ENCODE measurements around the gene ALK. TPM values are rescaled to one million over a fixed set of nuclear protein-coding genes. Genes with fewer than 3 reads are reported as not detected.
A peak's percentile ranks its signal among the peaks of the same experiment; 100 is the strongest.

The ALK gene
- total RNA-seq, 1 donor from 2014 or later, result 0.41 TPM

DNA sequence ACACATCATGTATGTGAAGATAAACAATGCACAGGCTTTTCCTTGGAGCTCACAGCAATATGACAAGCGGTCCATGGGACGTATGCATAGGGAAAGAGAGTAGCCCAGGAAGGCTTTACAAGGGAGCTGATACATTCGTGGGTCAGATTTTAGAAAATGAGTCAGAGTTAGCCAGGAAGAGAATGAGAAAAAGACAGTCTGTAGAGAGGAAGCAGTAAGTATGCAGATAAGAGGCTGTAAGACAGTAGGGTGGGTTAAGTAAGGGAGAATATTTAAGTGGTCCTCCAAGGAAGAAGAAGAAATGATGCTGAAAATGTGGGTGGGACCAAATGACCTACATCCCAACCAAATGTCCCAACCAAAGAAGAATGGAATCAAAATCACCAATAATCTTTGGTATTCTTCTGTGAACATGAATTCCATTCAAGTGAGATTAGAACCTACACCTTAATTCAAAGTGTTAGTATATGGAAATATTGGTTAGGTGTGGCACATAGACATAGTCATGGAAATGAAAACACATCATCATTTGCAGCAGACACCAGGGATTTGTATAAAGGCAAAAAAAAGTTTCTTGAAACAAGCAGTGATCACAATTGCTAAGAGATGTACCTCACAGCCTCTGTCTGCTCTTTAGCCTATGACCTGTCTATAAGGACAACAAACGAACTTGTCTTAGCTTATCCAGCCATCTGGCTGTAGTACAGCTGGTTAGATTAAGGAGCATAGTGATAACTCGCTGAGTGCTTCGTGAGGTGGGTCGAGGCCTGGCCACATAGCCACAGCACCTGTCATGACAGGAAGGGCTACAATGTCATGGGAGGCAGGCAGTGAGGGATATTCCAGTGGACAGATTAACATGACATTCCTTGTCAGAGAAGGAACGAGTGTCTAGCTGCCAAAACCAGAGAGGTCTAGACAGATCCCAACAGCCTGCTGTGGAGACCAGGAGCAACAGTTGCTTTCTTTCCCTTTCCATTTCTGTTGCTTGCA lies 133.6 kb downstream of the ALK start:
- no peak for DNase-seq

DNA sequence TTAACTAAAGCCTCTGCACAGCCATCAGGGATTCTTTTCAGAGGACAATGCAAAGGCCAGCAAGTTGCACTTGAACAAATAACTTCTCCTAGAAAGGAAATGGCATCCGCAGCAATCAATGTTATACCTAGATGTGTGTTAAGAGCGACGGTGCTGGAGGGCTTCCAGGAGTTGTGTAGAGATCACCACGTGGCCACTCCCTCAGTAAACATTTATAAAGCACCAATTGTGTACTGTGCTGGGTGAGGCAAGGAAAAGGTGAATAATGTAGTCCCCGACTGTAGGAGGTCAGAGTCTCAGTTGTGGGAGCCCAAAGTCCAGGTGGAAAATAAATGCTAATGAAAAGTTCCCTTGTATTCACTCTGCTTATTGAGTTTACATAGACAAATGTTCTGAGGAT lies 135.0 kb downstream of the ALK start:
- no peak for DNase-seq

DNA sequence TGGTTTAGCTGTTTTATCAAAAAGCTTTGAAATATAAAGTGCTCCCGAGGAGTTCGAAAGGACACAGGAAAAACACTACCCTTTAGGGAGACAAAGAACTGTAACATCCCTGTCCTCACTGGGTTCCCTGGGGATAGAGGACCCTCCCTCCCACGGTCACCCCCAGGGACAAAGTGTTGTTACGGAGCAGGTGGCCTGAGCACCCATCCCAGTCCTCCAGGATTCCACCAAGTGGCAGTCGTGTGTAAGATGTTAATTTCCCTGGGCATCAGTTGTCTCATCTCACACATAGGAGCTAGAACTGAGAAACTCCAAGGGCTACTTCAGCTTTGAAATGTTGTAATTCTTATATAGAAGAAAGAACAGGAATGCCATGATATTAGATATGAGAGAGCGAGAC lies 137.7 kb downstream of the ALK start:
- no peak for DNase-seq

DNA sequence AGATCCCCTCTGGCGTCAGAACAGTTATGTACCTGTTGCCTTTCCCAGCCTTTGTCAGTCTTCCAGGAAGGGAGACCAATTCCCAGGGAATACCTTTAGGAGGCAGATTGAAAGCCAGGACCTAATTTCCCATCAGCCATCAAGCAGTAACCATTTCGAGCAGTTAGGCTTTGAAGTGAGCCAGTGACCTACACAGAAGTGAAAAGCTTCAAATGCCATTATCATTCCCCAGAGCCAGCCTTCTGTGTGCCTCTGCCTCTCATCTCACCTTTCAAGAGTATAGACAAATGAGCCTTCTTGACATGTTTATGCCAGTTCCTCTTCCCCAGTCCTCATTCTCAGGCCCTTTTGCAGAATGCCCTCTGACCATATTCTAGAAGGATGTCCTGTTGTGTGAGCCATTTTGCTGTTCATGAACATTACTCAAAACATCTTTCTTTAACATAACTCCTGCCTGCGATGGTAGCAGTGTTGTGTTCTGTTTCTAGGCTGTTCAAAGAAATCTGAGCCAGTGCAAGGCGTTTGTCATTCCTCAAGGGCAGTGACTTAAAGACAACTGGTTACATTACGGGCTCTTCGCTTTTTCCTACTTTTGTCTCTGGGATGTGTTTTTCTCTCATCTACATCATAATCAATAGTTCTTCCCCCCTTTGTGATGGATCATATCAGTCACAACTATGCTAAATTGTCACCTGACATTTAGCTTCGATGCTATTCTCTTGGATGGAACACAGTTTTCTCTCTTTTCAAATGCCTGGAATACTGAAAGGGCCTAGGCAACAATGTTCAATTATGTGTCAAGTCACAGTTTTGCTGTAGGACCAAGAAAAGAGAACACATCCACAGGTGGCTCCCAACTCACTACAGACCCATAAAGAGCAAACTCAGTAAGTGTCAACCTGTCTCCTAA lies 138.6 kb downstream of the ALK start:
- no peak for DNase-seq

DNA sequence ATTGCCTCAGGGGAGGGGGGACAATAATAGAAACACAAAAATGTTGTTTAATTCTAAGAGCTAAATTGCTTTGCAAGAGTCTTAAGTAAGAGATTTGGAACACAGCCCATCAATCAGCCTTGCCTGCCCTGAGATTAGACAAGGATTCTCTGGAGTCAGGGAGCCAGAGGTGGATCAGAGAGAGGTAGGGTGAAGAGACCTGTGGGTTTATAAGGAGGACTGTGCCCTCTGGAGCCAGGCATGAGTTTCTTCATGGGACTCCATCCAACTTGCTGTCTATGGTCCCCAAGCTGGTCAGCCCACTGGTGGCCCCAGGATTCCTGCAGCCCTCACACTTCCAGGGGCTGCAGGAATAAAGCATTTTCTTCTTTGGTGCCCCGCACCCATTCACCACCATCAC lies 139.3 kb downstream of the ALK start:
- DNase-seq, result no peak

DNA sequence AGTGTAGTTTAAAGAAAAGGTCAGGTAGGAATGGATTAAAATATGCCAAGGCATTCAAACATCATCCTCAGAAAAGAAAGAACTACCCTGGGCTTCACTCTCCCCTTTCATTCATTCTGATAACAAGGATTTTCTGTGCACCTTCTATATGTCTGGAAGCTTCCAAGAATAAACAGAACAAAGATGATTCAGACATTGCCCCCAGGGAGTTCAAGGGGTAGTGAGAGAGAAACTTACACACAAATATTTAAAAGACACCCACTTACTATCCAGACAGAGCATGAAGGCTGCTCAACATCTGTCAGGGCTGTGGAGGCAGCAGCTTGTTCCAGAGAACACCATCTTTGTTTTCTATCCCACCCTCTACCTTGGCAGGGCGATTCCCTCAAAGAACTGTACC lies 140.5 kb downstream of the ALK start:
- DNase-seq, result no peak

DNA sequence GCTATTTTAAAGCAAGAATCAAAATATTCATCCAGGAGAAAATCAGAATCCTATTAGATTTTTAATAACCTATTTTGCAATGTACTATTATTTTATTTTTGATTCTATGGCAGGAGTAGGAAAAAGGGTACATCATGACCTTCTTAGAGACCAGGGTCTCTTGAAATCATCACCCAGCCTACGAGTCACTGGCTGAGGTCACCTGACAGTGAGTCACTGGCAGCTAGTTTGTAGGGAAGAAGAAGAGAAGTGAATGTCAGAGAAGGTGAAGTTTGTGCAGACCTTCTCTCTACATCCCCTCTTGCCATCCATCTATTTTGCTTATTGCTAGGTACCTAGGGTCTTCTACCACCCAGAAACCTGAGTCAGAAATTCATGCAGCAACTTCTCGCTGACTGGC lies 144.2 kb downstream of the ALK start:
- DNase-seq, result no peak

DNA sequence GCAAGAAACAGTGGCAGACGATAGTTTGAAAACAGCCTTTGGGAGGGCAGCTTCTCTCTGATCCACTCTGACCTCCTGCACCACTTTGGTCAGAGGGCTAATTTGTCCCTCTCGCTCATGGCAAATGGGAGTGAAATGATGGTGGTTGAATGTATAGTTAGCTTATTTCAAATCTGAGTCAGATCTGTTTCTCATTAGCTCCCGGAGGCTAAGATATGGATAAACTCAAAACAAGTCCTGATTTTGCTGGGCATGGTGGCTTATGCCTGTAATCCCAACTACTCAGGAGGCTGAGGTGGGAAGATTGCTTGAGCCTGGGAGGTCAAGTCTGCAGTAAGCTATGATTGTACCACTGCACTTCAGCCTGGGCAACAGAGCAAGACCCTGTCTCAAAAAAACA lies 145.0 kb downstream of the ALK start:
- no peak for DNase-seq

DNA sequence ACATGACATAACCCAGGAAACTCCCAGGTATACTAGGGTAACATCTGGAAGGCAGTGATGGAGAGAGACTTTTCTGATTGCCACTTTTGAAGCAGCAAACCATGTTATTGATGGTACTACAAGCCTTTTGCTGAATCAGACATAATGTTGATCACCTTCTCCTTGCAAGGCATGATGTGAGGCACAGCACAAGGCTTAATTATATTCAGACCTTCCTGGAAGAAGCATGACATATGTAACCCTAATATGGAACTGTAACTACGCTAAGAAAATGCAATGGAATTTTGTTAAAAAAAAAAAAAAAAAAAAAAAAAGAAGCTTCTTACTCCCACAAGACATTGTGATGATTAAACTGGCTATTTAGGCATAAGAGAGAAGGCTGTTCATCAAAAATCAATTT lies 145.4 kb downstream of the ALK start:
- no peak for DNase-seq

DNA sequence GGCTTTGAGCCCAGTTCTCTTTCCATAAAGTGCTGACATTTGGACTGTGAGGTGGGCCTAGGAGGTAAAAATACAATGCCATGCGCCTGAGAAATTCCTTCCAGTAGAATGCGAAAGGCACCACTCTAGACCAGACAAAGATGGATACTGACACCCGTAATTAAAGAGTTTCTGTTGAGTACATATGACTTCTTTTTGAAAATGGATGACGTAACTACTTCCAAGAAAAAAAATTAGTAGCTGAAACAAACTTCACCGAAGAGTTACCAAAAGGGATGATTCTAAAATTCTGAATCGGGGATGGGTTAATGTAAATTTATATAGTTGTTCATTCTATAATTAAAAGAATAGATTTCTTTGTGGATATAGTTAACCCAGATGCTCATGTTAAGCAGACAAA lies 146.8 kb downstream of the ALK start:
- no peak for DNase-seq

DNA sequence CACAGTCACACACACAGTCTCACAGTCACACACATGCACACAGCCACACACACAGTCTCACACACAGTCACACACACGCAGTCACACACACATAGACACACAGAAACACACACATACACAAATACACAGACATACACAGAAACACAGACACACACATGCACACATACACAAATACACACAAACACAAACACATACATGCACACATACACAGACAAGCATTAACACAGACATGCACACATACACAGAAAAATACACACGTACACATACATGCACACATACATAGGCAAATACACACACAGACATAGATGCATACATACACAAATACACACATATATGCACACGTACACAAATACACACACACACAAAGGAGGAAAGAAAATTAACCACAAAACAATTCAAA lies 150.5 kb downstream of the ALK start:
- DNase-seq, result no peak

DNA sequence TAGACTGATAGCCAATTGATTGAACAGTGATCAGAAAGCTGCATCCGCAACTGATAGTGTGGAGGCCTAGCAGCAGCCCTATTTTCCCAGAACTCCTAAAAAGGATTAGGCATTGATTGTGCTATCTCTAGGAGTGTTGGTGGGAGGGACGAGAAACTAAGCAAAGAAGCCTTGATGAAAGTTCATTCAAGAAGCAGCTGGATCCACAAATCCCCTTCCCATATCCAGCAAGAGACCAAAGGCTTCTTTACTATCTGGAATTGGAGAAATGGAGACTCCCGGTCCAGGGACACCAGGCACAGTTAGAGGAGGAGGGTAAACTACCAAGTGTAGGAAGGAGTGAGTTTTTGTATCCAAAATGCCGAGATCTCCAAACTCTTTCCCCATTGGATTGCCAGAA lies 151.5 kb downstream of the ALK start:
- DNase-seq, result no peak

DNA sequence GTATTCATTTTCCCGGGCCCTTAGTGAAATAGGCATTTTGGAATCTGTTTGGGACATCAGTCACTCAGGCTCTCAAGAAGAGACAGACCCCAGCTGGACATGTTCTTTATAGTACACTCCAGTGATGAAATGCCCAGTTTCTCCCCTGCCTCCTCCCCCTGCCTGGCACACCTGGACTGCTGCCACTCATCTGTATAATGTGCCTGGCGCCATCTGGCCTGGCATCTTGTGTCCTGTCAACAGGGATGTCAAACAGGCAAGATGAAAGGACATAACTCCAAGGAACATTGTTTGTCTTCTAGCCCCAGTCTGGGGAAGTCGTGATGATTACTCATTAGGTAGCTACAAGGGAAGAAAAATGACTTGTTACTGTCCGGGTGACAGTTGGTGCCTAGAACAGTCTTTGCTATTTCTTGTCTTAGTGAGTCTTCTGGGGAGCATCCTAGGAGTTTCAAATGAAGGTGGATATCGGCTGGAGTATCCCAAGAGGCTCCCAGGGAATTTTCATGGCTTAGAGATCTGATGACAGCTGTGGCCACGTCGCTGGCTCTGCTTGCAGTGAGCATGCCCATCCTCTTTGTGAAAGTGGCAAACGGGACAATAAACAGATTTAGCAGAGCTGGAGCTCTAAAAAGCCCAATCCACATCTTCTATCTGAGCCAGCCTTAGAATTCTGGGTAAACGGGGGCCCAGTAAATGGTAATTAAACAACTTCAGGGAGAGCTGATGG lies 153.6 kb downstream of the ALK start:
- peak; percentile 44 for DNase-seq

DNA sequence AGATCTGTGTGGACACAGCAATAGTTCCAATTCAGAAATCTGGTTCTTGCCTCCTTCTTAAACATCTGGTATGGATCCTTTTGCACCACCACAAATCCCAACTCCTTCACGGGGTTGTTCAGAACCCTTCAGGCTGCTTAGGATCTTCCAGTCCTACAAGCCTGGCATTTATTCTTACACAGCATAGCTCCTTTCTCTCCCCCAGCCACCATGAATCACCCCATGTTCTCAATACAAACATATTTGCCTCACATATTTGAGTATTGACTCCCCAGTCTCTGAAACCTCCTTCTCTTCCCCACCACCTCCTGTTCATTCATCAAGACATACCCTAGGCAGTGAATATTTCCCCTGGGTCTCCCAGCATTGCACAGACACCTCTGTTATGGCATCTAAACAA lies 155.2 kb downstream of the ALK start:
- DNase-seq, result peak; percentile 29

DNA sequence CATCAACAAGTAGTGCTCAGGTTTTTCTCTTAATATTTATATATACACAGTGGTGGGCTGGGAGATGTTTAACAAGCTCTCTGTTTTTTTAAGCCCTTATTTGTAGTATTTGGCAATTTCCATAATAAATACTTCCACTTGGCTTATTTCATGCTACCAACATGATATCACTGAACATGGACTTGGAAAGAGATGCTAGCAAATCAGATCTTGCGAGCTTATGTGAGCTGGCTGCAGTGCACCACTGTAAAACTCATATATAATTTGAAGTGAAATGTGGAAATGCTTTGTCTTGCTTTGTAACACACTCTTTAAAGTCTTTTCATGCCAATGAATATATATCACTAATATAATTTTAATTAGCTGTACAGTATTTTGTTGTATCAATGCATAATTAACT lies 155.7 kb downstream of the ALK start:
- peak; percentile 63 for DNase-seq

DNA sequence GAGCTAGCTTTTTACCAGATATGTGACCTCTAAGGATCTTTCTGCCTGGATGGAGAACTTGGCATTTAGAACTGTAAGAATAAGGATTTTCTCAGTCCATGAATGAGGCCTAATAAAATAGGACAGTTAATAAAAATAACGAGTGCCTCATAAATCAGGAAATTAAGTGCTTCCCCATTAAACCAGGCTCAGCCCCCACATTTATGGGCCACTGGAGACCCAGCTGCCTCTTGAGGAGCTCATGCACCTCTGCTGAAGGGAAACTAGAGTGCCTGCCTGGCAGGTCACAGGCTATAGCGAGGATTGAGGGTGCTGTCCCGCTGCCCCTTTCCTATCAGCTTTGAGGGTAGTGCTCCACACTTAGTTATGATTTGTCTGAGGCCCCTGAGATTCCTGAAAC lies 158.0 kb downstream of the ALK start:
- no peak for DNase-seq

DNA sequence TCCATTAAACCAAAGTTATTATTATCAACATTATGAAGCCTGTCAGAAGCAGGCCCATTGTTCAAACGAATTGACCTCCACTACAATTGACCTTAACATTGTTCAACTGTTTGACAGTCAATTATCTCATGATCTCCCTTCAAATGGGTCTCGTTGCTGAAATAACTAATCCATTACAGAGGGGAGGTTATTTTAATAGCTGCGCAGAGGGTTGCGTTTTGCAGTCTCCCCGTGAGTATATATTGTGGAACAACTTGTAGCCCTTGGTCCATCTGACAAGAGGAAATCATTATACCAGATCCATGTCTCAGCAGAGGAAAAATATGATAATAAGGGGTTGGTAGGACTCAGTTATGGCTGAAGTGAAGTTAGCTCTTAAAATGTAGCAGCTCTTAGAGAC lies 159.1 kb downstream of the ALK start:
- DNase-seq, result no peak

DNA sequence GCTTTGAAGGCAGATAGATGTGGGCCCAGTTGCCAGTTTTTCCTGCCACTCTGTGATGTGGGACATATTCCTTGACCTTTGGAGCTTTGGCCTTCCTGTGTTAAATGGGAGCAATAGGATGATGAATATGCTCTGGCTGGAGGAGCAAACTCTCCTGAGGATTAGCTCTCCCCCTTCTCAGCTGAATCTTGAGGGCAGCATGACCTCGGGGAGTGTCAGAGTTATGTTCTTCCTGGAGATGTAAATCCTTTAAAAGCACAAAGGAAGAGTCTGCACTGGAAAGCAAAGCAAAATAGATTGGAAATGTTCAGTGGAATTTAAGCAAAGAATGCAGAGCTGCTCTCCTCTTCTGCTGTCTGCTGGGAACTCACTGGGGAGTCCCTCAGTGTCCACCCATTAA lies 160.1 kb downstream of the ALK start:
- DNase-seq, result no peak

DNA sequence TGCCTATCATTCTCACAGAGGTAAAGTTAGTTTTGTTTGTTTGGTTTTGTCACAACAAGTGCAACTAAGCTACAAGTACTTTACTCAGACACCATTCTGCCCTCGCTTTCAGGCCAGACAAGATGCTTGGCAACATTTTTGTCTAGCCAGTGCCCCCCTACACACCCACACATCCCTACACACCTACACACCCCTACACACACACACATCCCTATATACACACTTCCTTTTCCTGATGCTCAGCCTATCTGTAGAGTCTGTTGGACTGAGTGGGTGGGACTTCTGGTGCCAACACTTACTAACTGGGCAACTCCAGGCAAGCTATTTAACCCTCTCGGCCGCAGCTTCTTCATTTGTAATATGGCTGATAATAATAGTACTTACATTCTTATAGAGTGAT lies 161.4 kb downstream of the ALK start:
- no peak for DNase-seq

DNA sequence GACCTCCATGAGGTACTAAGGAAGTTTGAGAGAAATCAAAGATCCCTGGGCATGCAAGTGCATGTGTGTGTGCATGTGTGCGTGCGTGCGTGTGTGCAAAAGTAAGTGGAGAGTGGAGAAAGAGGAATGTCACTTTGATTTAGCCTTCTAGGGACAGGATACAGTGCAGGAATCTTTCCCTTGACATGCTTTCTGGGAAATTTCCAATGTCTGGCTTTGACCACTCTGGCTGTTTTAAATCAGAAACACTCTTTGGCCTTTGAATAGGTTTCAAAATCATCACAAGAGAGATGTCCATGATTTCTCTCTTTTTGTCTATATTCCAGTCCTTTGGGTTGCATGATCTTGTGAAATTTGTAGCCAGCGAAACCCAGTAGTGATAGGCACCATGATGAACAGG lies 162.0 kb downstream of the ALK start:
- peak; percentile 47 for DNase-seq

DNA sequence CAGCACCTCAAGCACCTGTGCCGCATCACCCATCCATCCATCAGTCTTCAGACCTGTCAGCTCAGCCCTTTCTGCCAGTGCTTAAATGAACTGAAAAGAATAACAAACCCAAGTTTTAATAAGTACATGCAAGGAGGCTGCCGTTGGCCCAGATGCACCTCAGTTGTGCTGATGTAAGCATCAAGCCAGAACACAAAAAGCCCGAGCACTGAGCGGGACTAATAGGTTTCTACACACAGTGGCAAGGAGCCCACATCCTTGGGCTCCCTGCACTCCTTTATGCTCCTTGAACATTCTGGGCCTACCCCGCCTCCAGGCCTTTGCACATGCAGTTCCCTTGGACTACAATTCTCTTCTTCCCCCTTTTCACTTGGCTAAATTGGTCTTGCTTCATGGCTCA lies 165.6 kb downstream of the ALK start:
- no peak for DNase-seq

DNA sequence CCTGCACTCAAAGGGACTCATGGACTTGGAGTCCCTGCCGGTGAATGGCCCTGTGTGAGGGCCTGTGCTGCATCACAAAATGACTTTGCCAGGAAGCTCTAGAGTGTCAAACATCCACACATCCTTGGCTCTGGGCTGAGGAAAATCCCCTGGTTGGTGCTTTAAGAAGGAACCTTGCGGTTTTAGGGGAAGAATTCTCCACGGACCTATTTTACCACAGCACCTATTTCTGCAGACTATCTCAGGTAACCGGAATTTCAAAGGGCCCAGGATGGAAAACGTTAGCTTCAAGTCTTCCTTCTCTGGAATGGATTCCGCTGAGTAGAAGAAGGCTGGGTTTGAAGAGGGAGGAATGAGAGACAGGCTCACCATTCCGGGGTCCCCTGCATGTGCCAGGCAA lies 166.2 kb downstream of the ALK start:
- DNase-seq, result no peak

All from tongue (tissue), 2 donors.